K562 (cell line): ENCODE measurements around the gene CHCHD5. TPM values are rescaled to one million over a fixed set of nuclear protein-coding genes. Genes with fewer than 3 reads are reported as not detected.

Experiments used
- ATF4 ChIP-seq: fragments of 450-650 bp; formaldehyde crosslinking; IDR thresholded peaks from 2 replicates; pipeline ENCODE4 v1.4.0; 2022; ENCODE audit warnings: mild to moderate bottlenecking, moderate library complexity
- BMI1 ChIP-seq: fragments of 150-350 bp; IDR thresholded peaks from 2 replicates; pipeline ENCODE4 v1.6.1; 2014; ENCODE audit warnings: low read length
- GABPB1 ChIP-seq: sonication (generic); formaldehyde crosslinking; IDR thresholded peaks from 2 replicates; pipeline ENCODE4 v1.8.0; 2022; ENCODE audit warnings: mild to moderate bottlenecking, missing genetic modification reagents
- MAFK ChIP-seq: IDR thresholded peaks from 2 replicates; pipeline ENCODE4 v1.6.1; 2011; ENCODE audit warnings: low read length, improper control_type of control experiment
- MAZ ChIP-seq, 2 experiments: fragments of 450-650 bp in 1 of 2; sonication (generic) in 1 of 2; formaldehyde crosslinking; IDR thresholded peaks in 1 of 2; conservative IDR thresholded peaks in 1 of 2; 2 replicates each; pipeline versions ENCODE4 v1.4.0 to v1.5.0; 2020; ENCODE audit warnings: mild to moderate bottlenecking in 1 of 2, missing genetic modification reagents in 1 of 2
- MCM7 ChIP-seq, 2 experiments: fragments of 450-650 bp; IDR thresholded peaks; 2 replicates each; pipeline ENCODE4 v1.6.1; 2016 to 2018
- PRDM10 ChIP-seq: fragments of 450-650 bp; IDR thresholded peaks from 2 replicates; pipeline ENCODE4 v1.6.1; 2018; ENCODE audit not compliant: partially characterized antibody
- RNF219 ChIP-seq: fragments of 250-450 bp; sonication (Bioruptor Pico); IDR thresholded peaks from 2 replicates; pipeline ENCODE4 v1.5.0; 2022; ENCODE audit warnings: mild to moderate bottlenecking
- SRSF7 ChIP-seq: fragments of 200-400 bp; formaldehyde crosslinking; optimal IDR thresholded peaks from 2 replicates; pipeline ENCODE3; 2017; ENCODE audit warnings: mild to moderate bottlenecking, low read depth, low read length
- TEAD4 ChIP-seq, 2 experiments: sonication (generic) in 1 of 2; formaldehyde crosslinking in 1 of 2; IDR thresholded peaks; 2 replicates each; pipeline versions ENCODE4 v1.6.1 to v1.8.0; 2012 to 2022; ENCODE audit warnings: borderline replicate concordance in 1 of 2, inconsistent platforms in 1 of 2, low read length in 1 of 2, mild to moderate bottlenecking in 1 of 2, missing genetic modification reagents in 1 of 2
- U2AF1 ChIP-seq: fragments of 200-400 bp; formaldehyde crosslinking; optimal IDR thresholded peaks from 2 replicates; pipeline ENCODE3; 2017; ENCODE audit warnings: mild to moderate bottlenecking, low read depth, low read length, moderate library complexity
- ZNF551 ChIP-seq: fragments of 250-450 bp; sonication (Bioruptor Pico); IDR thresholded peaks from 2 replicates; pipeline ENCODE4 v1.5.0; 2021; ENCODE audit warnings: mild to moderate bottlenecking, moderate library complexity
- polyA plus RNA-seq, 8 experiments: library from polyadenylated mRNA; depleted of rRNA in 4 of 8; stranded (reverse) in 5 of 8; unstranded in 3 of 8; fragments of >200 nt; fragmentation: Nextera tagmentation in 2 of 8; fragmentation: Illumina TruSeq in 1 of 8; extraction: Ambion mirVana in 2 of 8; extraction: Trizol in 1 of 8; gene quantifications; 2 replicates each; pipeline versions ENCODE4 v1.2.1 to v1.2.3, GENCODE V29; 2011 to 2014; ENCODE audit warnings: inconsistent platforms in 1 of 8, missing spikeins in 1 of 8
- total RNA-seq, 7 experiments: library from RNA; depleted of rRNA in 6 of 7; stranded (reverse); fragments of >200 nt in 6 of 7; fragmentation: Illumina TruSeq in 2 of 7; extraction: Trizol in 2 of 7; gene quantifications; 2 replicates each; pipeline versions ENCODE4 v1.2.1 to v1.2.3, GENCODE V29; 2011 to 2021; ENCODE audit warnings: low replicate concordance in 1 of 7
- TF ChIP-seq, protein P1 (sequence below): fragments of 450-650 bp; formaldehyde crosslinking; IDR thresholded peaks from 2 replicates; pipeline ENCODE4 v1.4.0; 2020; ENCODE audit warnings: mild to moderate bottlenecking, moderate library complexity
- TF ChIP-seq, protein P2 (sequence below), 2 experiments: fragments of 450-650 bp; conservative IDR thresholded peaks; 2 replicates each; pipeline ENCODE4 v1.6.1; 2017; ENCODE audit warnings: mild to moderate bottlenecking in 2 of 2, moderate library complexity in 2 of 2

CHCHD5 gene
- total and polyA plus RNA-seq, 9 of the 15 experiments (the other 6 are each of a cell fraction or from before 2014, with no cell fraction given), result 7.4 to 79.3 (median 33.4) TPM

DNA sequence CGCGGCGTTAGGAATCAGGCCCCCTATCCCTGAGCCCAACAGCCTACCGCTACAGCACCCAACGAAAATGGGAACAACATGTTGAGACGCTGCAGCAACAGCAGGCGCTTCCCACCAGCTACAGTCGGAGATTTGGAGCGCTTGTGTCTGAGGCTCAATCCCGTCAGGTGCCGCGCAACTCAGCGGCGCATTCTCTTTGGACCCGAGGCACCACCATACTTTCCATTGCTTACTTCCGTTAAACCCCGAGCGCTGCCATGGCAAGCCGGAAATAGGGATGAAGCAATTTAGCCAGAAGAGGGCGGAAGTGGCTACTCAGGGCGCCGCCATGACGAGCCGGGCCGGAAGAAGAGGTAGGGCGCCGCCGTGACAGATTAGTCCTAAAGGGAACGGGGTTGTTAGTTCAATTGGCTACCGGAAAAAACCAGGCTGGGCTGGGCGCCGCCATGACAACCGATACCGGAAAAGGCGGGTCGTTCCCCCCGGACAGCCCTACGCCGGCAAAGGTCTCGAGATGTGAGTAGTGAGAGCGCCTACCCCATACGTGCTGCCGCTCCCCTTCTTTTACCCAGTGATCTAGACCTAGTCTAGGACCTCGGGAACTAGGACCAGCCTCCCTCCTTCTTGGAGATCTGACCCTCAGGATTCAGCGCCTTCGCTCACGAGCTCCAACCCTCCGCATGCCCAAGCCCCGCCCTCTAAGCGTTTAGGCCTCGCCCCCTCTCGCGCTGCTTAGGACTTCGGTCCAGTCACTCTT is at the start of gene CHCHD5 (continued):
- TF ChIP-seq SRSF7 (no peak), BMI1 (peak; percentile 85), TEAD4 (IDR thresholded peaks at IDR 0.05; ENCODE audit: low read length) (no peak; the same call in none of the 2 replicates), TEAD4 (CRISPR knock-in tag; IDR thresholded peaks at IDR 0.05; ENCODE audit: borderline replicate concordance) (no peak), RNF219 (CRISPR knock-in tag) (no peak), MAZ (CRISPR knock-in tag; conservative IDR thresholded peaks at IDR 0.05 in 1 of 2, IDR thresholded peaks at IDR 0.05 in 1 of 2) (0 out of 4 replicates have a peak, but pooled peaks have one; percentile 55 to 58), U2AF1 (no peak), MAFK (no peak), ZNF551 (CRISPR knock-in tag) (no peak), ATF4 (CRISPR knock-in tag) (no peak), GABPB1 (CRISPR knock-in tag) (peak; percentile 96), MCM7 (IDR thresholded peaks at IDR 0.05) (no peak), PRDM10 (peak; percentile 58)
- TF ChIP-seq, protein P1, sequence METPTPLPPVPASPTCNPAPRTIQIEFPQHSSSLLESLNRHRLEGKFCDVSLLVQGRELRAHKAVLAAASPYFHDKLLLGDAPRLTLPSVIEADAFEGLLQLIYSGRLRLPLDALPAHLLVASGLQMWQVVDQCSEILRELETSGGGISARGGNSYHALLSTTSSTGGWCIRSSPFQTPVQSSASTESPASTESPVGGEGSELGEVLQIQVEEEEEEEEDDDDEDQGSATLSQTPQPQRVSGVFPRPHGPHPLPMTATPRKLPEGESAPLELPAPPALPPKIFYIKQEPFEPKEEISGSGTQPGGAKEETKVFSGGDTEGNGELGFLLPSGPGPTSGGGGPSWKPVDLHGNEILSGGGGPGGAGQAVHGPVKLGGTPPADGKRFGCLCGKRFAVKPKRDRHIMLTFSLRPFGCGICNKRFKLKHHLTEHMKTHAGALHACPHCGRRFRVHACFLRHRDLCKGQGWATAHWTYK (CRISPR knock-in tag), result peak; percentile 16; the same call in 1 of the 2 replicates
- TF ChIP-seq, protein P2, sequence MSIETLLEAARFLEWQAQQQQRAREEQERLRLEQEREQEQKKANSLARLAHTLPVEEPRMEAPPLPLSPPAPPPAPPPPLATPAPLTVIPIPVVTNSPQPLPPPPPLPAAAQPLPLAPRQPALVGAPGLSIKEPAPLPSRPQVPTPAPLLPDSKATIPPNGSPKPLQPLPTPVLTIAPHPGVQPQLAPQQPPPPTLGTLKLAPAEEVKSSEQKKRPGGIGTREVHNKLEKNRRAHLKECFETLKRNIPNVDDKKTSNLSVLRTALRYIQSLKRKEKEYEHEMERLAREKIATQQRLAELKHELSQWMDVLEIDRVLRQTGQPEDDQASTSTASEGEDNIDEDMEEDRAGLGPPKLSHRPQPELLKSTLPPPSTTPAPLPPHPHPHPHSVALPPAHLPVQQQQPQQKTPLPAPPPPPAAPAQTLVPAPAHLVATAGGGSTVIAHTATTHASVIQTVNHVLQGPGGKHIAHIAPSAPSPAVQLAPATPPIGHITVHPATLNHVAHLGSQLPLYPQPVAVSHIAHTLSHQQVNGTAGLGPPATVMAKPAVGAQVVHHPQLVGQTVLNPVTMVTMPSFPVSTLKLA (conservative IDR thresholded peaks at IDR 0.05), result peak; percentile 67 to 80
